Measurements from ENCODE around the gene MIP. TPM values are rescaled to one million over a fixed set of nuclear protein-coding genes. Genes with fewer than 3 reads are reported as not detected.

The MIP gene
- total RNA-seq, 1 experiment from 2014 or later: 0.17 TPM

GRCh38 chr12:56425193-56425592, 29.3 kb downstream of the MIP start:
- H4K20me1 ChIP-seq (ENCODE audit: control insufficient read depth, insufficient read depth, insufficient read length): no peaks in the 10 kb centered on the region
- no peak overlapping the region for H3T11ph ChIP-seq (ENCODE audit: low read length)
- H3K79me2 ChIP-seq (ENCODE audit: insufficient read depth, low read length): no peaks in the 10 kb centered on the region
- H3K36me3 Mint-ChIP-seq (ENCODE audit: insufficient read depth in 1 of 3, low read depth in 3 of 3): peaks cover 44 to 89% (median 78%) of the 10 kb centered on the region in 3 experiments; a peak in 6 of 7 replicates
- H3K14ac ChIP-seq (ENCODE audit: insufficient read depth, low read length): no peak overlapping the region
- no peaks in the 10 kb centered on the region for H3K9me3 ChIP-seq (ENCODE audit: control insufficient read depth, low read depth, low read length)
- no peaks in the 10 kb centered on the region for H3K79me1 ChIP-seq (ENCODE audit: insufficient read depth, low read depth, low read length, poor library complexity, severe bottlenecking)
- no peaks in the 10 kb centered on the region for H3K4me1 Mint-ChIP-seq
- H3K27me3 Mint-ChIP-seq (ENCODE audit: low read depth): no peaks in the 10 kb centered on the region
- H4K5ac ChIP-seq (ENCODE audit: insufficient read length, low read depth, low read length): no peak overlapping the region
- no peak overlapping the region for H2AK5ac ChIP-seq (ENCODE audit: insufficient read length, low read length)
- H3K4me2 ChIP-seq (ENCODE audit: insufficient read depth, insufficient read length, low read length): no peak overlapping the region
- H3K27ac Mint-ChIP-seq: no peak overlapping the region
- no peak overlapping the region for H3K4ac ChIP-seq (ENCODE audit: low read depth, low read length)
- H2BK12ac ChIP-seq (ENCODE audit: insufficient read length, low read depth, low read length): no peak overlapping the region
- no peak overlapping the region for H2BK5ac ChIP-seq (ENCODE audit: insufficient read length, low read length)
- no peak overlapping the region for H3K56ac ChIP-seq (ENCODE audit: insufficient read length, low read depth, low read length)
- H3K23me2 ChIP-seq (ENCODE audit: insufficient read length, low read depth, low read length, poor library complexity, severe bottlenecking): no peaks in the 10 kb centered on the region
- no peak overlapping the region for H2BK15ac ChIP-seq (ENCODE audit: low read depth, low read length)
- no peak overlapping the region for H2AFZ ChIP-seq (ENCODE audit: low read length)
- no peaks in the 10 kb centered on the region for H3K27me3 ChIP-seq (ENCODE audit: insufficient read depth, low read length)
- TF ChIP-seq, protein P1, sequence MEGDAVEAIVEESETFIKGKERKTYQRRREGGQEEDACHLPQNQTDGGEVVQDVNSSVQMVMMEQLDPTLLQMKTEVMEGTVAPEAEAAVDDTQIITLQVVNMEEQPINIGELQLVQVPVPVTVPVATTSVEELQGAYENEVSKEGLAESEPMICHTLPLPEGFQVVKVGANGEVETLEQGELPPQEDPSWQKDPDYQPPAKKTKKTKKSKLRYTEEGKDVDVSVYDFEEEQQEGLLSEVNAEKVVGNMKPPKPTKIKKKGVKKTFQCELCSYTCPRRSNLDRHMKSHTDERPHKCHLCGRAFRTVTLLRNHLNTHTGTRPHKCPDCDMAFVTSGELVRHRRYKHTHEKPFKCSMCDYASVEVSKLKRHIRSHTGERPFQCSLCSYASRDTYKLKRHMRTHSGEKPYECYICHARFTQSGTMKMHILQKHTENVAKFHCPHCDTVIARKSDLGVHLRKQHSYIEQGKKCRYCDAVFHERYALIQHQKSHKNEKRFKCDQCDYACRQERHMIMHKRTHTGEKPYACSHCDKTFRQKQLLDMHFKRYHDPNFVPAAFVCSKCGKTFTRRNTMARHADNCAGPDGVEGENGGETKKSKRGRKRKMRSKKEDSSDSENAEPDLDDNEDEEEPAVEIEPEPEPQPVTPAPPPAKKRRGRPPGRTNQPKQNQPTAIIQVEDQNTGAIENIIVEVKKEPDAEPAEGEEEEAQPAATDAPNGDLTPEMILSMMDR (conservative IDR thresholded peaks at IDR 0.05): no peak
- no peak overlapping the region for H3K4me3 Mint-ChIP-seq
- H4K91ac ChIP-seq (ENCODE audit: insufficient read length, low read depth, low read length): no peak overlapping the region
- H4K8ac ChIP-seq (replicated peaks; ENCODE audit: insufficient read length, low read depth, low read length): no peak overlapping the region
- no peak overlapping the region for H3K18ac ChIP-seq (ENCODE audit: insufficient read length, low read depth, low read length)
- H3K9me3 Mint-ChIP-seq: no peaks in the 10 kb centered on the region
- DNase-seq: no peak
- no peak overlapping the region for H3K23ac ChIP-seq (ENCODE audit: insufficient read length, low read depth, low read length)
- H2BK120ac ChIP-seq (ENCODE audit: low read depth, low read length, poor library complexity, severe bottlenecking): no peak overlapping the region
- no CpG with 5 or more reads among the region's 1 CpG for WGBS (ENCODE audit: extremely low coverage, insufficient read length, low lambda C conversion rate)
- H3K9ac ChIP-seq (ENCODE audit: extremely low read depth, insufficient read length, low read length): no peak overlapping the region
- H3K4me1 ChIP-seq (ENCODE audit: insufficient read depth, low read length): no peaks in the 10 kb centered on the region
- H2BK20ac ChIP-seq (ENCODE audit: low read depth, low read length, poor library complexity, severe bottlenecking): no peak overlapping the region
- H3K27ac ChIP-seq (ENCODE audit: insufficient read length, low read depth, low read length): no peak overlapping the region
